ENCODE measurements around the gene LRGUK.
A peak's percentile ranks its signal among the peaks of the same experiment; 100 is the strongest.
"Not testable (repeated sequence)": the region's sequence is repeated elsewhere in the genome, so short reads cannot be mapped to it uniquely, and the experiment has no call there.

LRGUK gene

GRCh38 chr7:134186801-134187200 lies 59.7 kb downstream of the LRGUK start:
- DNase-seq, result no peak

GRCh38 chr7:134187893-134188292 lies 60.8 kb downstream of the LRGUK start:
- DNase-seq, result no peak

GRCh38 chr7:134188311-134188710 lies 61.2 kb downstream of the LRGUK start:
- no peak for DNase-seq

DNA sequence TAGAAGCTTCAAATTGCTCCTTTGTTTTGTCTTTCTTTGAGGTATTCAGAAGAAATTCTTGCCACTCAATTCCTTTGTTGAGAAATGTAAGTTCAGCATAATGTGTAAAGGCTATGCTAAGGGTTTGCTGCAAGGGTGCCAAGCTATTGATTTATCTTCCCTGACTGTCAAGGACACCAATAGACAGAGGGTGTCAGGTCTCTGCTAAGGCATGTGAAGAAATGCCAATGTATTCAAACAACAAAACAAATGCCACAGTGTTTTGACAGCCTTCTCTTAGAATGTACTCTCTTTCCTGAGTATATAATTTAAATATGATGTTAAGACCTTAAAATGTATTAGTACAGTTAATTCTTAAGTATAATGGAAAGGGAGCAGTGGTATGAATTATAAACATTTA lies 62.4 kb downstream of the LRGUK start:
- DNase-seq, result peak in 1 of 5 experiments; percentile 27

GRCh38 chr7:134191876-134192275 lies 64.7 kb downstream of the LRGUK start:
- peak in 1 of 5 experiments; percentile 38 for DNase-seq

- DNase-seq, result no peak
Measured at GRCh38 chr7:134193240-134193639, 66.1 kb downstream of the LRGUK start.

DNA sequence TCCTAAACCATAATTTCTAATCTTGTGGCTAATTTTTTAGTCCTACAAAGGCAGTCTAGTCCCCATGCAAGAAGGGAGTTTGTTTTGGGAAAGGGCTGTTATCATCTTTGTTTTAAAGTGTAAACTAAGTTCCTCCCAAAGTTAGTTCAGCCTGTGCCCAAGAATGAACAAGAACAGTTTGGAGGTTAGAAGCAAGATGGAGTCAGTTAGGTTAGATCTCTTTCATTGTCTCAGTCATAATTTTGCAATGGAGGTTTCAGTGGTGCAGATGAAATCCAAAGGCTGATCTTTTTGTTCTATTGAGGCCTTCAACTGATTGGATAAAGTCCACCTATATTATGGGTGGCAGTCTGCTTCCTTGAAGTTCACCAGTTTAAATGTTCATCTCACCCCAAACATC lies 68.1 kb downstream of the LRGUK start:
- DNase-seq, result no peak

DNA sequence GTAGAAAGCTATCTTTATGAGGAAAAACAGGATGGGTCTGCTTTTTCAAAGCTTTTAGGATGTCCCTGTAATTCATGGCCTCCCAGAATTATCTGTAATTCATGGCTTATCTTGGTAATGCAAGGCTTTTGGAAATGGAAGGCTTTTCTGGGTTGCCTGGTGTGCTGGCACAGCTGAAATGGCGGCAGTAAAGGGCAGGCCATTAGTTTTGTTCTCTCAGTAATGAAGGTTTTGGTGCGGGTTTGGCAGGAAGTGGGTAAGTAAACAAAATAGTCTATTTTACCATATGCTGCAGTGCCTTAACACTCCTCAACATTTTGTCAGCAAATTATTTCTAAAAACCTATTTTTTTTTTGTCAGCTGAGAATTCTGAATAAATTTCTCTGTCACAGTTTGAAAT lies 69.3 kb downstream of the LRGUK start:
- DNase-seq, result no peak

DNA sequence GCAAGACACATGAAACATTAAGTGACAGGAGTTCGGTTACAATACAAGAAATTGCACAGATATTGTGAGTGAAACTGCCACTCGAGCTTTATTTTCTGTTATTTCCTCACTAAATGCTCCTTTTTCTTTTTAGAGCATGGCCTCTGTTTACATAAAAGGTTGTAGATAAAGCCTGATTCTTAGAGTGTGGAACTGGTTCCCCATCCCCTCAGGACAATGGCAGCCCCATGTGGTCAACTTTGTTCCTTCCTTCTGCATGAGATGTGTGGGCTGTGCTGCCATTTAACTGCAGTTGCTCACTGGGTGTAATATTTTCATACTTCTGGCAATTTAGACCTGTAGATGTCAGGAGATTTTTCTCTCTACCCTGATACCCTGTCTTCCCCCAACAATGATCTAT lies 70.2 kb downstream of the LRGUK start:
- DNase-seq, result no peak

DNA sequence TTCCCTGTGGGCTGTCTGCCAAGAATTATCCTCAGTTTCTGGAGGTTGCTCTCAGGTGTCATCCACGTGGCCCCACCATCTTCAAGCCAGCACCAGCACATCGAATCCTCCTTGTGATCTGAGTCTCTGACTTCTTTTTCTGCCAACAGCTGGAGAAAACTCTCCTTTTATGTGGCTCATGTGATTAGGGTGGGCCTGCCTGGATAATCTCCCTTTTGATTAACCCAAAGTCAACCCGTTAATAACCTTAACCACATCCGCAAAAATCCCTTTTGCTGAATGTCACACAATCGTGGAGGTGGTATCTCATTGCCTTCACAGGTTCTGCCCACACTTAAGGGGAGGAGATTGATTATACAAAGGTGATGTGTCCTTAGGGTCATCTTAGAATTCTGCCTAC lies 73.8 kb downstream of the LRGUK start:
- DNase-seq, result no peak

GRCh38 chr7:134201569-134202261 lies 74.6 kb downstream of the LRGUK start:
- no peak for DNase-seq

DNA sequence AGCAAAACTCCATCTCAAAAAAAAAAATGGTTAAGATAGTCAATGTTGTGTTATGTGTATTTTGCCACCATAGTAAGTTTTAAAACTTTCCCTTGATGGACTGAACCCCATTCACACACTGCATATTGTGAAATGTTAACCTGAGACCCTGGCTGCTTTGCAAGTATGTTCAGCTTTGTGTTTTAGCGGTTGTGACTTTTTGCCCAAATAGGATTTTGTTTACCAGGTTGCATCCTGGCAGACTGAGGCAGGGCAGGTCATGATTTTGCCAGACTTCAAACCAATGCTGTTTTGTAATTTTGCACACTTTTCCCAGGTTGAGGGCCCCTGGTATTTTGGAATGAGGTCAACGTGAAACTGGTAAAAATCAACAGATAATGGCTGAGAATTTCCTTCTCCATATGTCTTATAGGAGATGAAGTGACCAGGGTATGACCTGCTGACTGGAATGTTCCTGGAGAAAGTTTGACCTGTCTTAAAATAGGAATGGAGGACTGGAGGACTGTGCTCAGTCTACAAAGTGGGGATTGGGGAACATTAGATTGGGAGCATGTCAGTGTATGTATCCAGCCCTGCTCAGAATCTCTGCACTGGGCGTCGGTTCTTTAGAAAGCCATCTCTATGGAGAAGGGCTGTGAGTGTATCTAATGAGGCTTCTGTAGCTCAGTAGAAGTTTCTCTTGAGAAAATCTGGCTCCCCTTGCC lies 76.2 kb downstream of the LRGUK start:
- no peak for DNase-seq

- no peak for DNase-seq
Measured at GRCh38 chr7:134209322-134210015, 82.3 kb downstream of the LRGUK start.

GRCh38 chr7:134210227-134210626 lies 83.1 kb downstream of the LRGUK start:
- no peak for DNase-seq

GRCh38 chr7:134210976-134211663 lies 84.0 kb downstream of the LRGUK start:
- DNase-seq, result no peak

- no peak for DNase-seq
Measured at GRCh38 chr7:134211817-134212216, 84.7 kb downstream of the LRGUK start.

DNA sequence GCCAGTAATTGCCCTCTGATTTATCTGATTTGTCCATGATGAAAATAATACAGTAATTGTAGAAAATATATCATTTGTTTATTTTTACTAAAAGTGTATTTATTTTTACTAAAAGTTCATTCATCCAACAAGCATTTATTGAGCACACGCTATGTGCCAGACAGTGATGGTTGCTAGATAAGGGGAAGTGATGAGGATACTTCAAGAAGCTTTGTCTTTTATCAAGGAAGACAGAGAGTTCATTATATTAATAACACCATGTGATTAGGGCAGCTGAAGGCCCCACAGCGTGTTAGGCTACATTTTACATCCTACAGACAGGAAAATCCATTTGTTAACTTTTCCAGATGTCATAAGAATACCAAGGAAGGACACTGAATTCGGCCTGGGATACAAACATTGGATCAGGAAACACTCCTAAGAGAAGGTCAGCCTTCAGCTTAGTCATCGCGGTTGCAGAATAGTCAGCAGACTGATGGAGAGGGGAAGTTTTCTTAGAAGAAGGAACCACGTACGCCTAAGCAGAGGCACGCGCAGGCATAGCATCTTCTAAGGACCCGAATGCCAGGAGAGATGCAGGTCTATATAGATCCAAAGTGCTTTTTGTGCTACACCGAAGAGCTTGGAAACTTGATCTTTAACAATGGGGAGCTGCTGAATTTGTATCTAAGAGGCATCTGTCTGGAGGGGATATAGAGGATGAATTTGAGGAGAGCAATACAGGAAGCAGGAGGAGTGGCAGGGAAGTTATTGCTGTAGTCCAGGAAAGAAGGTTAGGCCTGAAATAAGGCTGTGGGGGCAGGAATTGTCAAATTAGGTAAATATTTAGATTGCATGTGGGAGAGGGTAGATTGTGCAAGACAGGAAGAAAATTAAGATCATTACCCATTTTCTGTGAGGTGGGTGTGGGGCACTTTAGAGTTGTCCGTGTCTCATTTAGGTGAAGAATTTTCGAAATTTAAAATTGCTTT lies 85.7 kb downstream of the LRGUK start:
- DNase-seq, result no peak

GRCh38 chr7:134220236-134220635 lies 93.1 kb downstream of the LRGUK start:
- DNase-seq, result no peak

DNA sequence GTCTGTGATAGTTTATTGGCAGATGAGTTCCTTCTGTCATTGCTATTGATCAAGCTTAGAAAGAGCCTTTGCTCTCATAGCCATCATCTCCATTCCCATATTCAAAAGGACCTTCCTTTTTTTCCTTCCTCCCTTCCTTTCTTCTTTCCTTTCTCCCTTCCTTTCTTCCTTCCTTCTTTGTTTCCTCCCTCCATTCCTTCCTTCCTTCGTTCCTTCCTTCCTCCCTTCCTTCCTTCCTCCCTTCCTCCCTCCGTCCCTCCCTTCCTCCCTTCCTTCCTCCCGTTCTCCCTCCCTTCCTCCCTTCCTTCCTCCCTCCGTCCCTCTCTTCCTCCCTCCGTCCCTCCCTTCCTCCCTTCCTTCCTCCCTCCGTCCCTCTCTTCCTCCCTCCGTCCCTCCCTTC lies 104.2 kb downstream of the LRGUK start:
- DNase-seq, result not testable (repeated sequence)

GRCh38 chr7:134234216-134234615 lies 107.1 kb downstream of the LRGUK start:
- no peak for DNase-seq

DNA sequence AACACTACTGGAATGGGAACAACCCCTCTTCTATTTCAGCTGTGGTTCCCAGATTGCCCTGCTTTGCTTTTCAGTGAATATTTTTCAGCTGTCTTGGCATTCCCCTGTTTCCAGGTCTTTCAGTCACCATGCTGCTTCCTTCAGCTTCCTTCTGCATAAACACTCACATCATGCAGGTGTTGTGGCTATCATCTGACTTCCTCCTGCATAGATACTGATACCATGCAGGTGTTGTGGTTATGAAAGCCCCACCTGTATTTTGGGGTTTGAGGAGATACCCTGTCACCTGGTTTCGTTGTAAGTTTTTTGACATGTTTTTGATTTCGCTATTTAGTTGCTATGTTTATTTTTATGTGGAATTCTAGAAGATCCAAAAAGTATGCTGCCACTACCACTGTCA lies 118.1 kb downstream of the LRGUK start:
- DNase-seq, result no peak

GRCh38 chr7:134246347-134246746 lies 119.2 kb downstream of the LRGUK start:
- no peak for DNase-seq

Measured in T-helper 2 cell (primary cell).